ENCODE data around the gene OR6K6. TPM values are rescaled to one million over a fixed set of nuclear protein-coding genes. Genes with fewer than 3 reads are reported as not detected.

OR6K6 gene
- total and polyA plus RNA-seq, 2 experiments from 2014 or later = not detected

DNA sequence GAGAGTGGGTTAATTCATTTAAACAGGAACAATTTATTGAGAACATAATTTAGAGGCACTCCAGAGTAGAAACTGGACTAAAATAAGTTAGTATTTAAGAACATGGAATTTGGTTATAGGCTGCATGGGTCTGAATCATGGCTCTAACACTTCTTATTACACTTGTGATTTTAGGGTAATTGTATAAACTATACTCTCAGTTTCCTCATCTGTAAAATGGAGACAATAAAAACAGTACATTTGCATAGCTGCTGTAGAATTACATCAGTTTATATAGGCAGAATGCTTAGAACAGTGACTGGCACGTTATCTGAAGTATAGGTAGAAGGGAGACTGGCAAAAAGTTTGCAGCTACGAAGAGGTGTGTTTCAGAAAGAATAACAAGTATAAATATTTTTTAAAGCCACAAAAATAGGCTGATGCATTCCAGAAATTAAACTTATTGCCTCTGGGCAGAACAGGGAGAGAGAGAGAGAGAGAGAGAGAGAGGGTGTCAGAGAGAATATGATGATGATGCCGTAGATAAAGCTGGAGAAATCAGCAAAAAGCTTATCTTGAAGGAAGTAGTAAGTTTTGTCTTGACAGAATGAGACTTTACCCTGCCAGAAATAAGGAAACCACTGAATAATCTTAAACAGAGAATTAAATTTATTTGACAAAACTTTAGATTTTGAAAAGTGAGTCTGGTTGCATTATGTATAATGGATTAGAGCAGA, 25.9 kb upstream of the OR6K6 start:
- Histone ChIP-seq H3K27ac (no peak overlapping the region), H2AFZ (no peak overlapping the region), H3K9me2 (ENCODE audit: insufficient read depth) (no peaks in the 10 kb centered on the region), H3K36me3 (ENCODE audit: low read depth) (no peaks in the 10 kb centered on the region), H3K4me1 (ENCODE audit: insufficient read depth) (no peaks in the 10 kb centered on the region), H3K9me3 (ENCODE audit: low read depth) (no peaks in the 10 kb centered on the region), H3F3A (ENCODE audit: insufficient read depth) (no peaks in the 10 kb centered on the region), H3K79me2 (ENCODE audit: insufficient read depth) (no peaks in the 10 kb centered on the region), H3K27me3 (replicated peaks; ENCODE audit: insufficient read depth) (no peaks in the 10 kb centered on the region), H3K4me3 (no peak overlapping the region), H3K9ac (no peak overlapping the region), H3K4me2 (ENCODE audit: unreplicated experiment) (no peak overlapping the region), H4K20me1 (ENCODE audit: insufficient read depth) (no peaks in the 10 kb centered on the region)
- 8 to 21% methylated on average over 3 of the region's 3 CpGs for WGBS, 2 experiments (ENCODE audit: low coverage in 1 of 2, low lambda C conversion rate in 2 of 2, missing lambda C conversion rate in 2 of 2)
- in situ Hi-C loops (cut with MboI) = no loop called here
- TF ChIP-seq EZH2phosphoT487 (IDR thresholded peaks at IDR 0.05; ENCODE audit: insufficient read depth, low read depth) (no peak), EZH2 (IDR thresholded peaks at IDR 0.05; ENCODE audit: insufficient read depth, poor library complexity, severe bottlenecking) (no peak)
- no peak for DNase-seq

DNA sequence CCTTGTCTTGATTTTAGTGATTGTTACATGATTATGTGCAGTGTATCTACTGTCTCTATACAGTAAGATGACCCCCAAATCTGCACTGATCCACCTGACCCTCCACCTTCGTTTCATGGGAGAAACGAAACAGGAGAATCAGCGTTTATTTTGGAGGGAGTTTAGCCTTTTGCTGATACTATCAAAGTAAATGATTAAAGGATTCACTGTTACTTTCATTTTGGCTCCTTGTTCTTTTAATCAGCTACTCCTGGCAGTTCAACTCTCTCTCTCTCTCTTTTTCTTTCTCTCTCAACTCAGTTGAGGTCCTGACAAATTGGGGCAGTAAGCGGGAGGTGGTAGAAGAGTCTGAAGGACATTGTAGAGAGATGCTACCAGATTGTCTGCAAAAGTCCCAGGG, 24.1 kb upstream of the OR6K6 start:
- Histone ChIP-seq H3K4me3 (no peak overlapping the region), H4K20me1 (ENCODE audit: insufficient read depth) (no peaks in the 10 kb centered on the region), H3K27me3 (replicated peaks; ENCODE audit: insufficient read depth) (no peaks in the 10 kb centered on the region), H3K27ac (no peak overlapping the region), H3K9me2 (ENCODE audit: insufficient read depth) (no peaks in the 10 kb centered on the region), H3K79me2 (ENCODE audit: insufficient read depth) (no peaks in the 10 kb centered on the region), H3K9ac (no peak overlapping the region), H2AFZ (no peak overlapping the region), H3K4me2 (ENCODE audit: unreplicated experiment) (no peak overlapping the region), H3F3A (ENCODE audit: insufficient read depth) (no peaks in the 10 kb centered on the region), H3K4me1 (ENCODE audit: insufficient read depth) (no peaks in the 10 kb centered on the region), H3K9me3 (ENCODE audit: low read depth) (no peaks in the 10 kb centered on the region), H3K36me3 (ENCODE audit: low read depth) (no peaks in the 10 kb centered on the region)
- WGBS, 2 experiments (ENCODE audit: low coverage in 1 of 2, low lambda C conversion rate in 2 of 2, missing lambda C conversion rate in 2 of 2) = 36 to 42% methylated on average over 4 of the region's 4 CpGs
- no peak for TF ChIP-seq EZH2 (IDR thresholded peaks at IDR 0.05; ENCODE audit: insufficient read depth, poor library complexity, severe bottlenecking)
- no peak for TF ChIP-seq EZH2phosphoT487 (IDR thresholded peaks at IDR 0.05; ENCODE audit: insufficient read depth, low read depth)
- in situ Hi-C loops (cut with MboI) = no loop called here
- no peak for DNase-seq

DNA sequence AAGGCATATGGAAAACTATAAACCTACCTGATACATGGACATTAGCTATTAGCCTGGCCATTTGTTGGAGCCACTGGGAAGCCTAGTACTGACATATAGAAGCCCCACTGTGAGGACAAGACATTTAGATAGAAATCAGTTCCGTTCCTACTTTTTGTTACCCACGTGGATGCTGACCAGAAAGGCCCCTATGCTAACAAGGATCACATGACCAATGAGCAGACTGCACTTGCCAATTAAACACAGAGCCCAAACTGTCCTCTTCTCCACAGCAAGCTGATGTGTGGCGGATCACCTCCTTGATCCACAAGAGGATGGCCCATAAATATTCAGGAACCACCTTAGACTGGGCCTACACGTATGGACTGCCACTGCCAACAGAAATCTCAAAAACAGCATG, 22.8 kb upstream of the OR6K6 start:
- H3K9me3 ChIP-seq (ENCODE audit: low read depth) = no peaks in the 10 kb centered on the region
- no peak for DNase-seq
- TF ChIP-seq EZH2phosphoT487 (IDR thresholded peaks at IDR 0.05; ENCODE audit: insufficient read depth, low read depth) (no peak), EZH2 (IDR thresholded peaks at IDR 0.05; ENCODE audit: insufficient read depth, poor library complexity, severe bottlenecking) (no peak)
- WGBS, 2 experiments (ENCODE audit: low coverage in 1 of 2, low lambda C conversion rate in 2 of 2, missing lambda C conversion rate in 2 of 2) = 6 to 13% methylated on average over 4 of the region's 4 CpGs
- H3K9me2 ChIP-seq (ENCODE audit: insufficient read depth) = no peaks in the 10 kb centered on the region
- H3K9ac ChIP-seq = no peak overlapping the region
- no peak overlapping the region for H3K4me3 ChIP-seq
- H3K36me3 ChIP-seq (ENCODE audit: low read depth) = no peaks in the 10 kb centered on the region
- no peaks in the 10 kb centered on the region for H3K4me1 ChIP-seq (ENCODE audit: insufficient read depth)
- H3K27ac ChIP-seq = no peak overlapping the region
- no peaks in the 10 kb centered on the region for H3F3A ChIP-seq (ENCODE audit: insufficient read depth)
- H2AFZ ChIP-seq = no peak overlapping the region
- no peaks in the 10 kb centered on the region for H3K79me2 ChIP-seq (ENCODE audit: insufficient read depth)
- H4K20me1 ChIP-seq (ENCODE audit: insufficient read depth) = no peaks in the 10 kb centered on the region
- in situ Hi-C loops (cut with MboI) = no loop called here
- no peak overlapping the region for H3K4me2 ChIP-seq (ENCODE audit: unreplicated experiment)
- no peaks in the 10 kb centered on the region for H3K27me3 ChIP-seq (replicated peaks; ENCODE audit: insufficient read depth)

DNA sequence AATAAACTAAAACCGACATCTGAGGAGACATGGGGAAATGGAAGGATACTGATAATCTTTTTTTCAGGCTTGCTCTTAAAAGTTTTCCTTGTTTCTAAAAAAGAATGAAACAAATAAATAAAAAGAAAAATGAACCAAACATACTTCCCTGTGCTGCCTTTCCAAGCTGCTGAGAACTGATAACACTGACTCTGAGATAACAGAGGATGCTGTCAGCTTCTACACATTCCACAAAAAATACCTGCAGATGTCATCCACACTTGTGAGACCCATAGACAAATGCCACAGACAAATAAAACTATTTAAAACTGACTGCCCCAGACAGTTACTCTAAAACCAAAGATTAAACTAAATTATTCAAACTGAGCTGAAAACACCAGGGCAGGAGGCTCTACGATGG, 22.0 kb upstream of the OR6K6 start:
- DNase-seq = no peak
- no peaks in the 10 kb centered on the region for H3K27me3 ChIP-seq (replicated peaks; ENCODE audit: insufficient read depth)
- H3K9ac ChIP-seq = no peak overlapping the region
- in situ Hi-C loops (cut with MboI) = no loop called here
- H3K4me1 ChIP-seq (ENCODE audit: insufficient read depth) = no peaks in the 10 kb centered on the region
- no peak overlapping the region for H3K4me3 ChIP-seq
- H2AFZ ChIP-seq = no peak overlapping the region
- no peak overlapping the region for H3K4me2 ChIP-seq (ENCODE audit: unreplicated experiment)
- H3F3A ChIP-seq (ENCODE audit: insufficient read depth) = no peaks in the 10 kb centered on the region
- no peak overlapping the region for H3K27ac ChIP-seq
- H4K20me1 ChIP-seq (ENCODE audit: insufficient read depth) = no peaks in the 10 kb centered on the region
- H3K9me3 ChIP-seq (ENCODE audit: low read depth) = no peaks in the 10 kb centered on the region
- WGBS, 2 experiments (ENCODE audit: low coverage in 1 of 2, low lambda C conversion rate in 2 of 2, missing lambda C conversion rate in 2 of 2) = 7% methylated on average over 2 of the region's 2 CpGs
- no peaks in the 10 kb centered on the region for H3K9me2 ChIP-seq (ENCODE audit: insufficient read depth)
- H3K36me3 ChIP-seq (ENCODE audit: low read depth) = no peaks in the 10 kb centered on the region
- H3K79me2 ChIP-seq (ENCODE audit: insufficient read depth) = no peaks in the 10 kb centered on the region
- TF ChIP-seq EZH2 (IDR thresholded peaks at IDR 0.05; ENCODE audit: insufficient read depth, poor library complexity, severe bottlenecking) = no peak
- no peak for TF ChIP-seq EZH2phosphoT487 (IDR thresholded peaks at IDR 0.05; ENCODE audit: insufficient read depth, low read depth)

DNA sequence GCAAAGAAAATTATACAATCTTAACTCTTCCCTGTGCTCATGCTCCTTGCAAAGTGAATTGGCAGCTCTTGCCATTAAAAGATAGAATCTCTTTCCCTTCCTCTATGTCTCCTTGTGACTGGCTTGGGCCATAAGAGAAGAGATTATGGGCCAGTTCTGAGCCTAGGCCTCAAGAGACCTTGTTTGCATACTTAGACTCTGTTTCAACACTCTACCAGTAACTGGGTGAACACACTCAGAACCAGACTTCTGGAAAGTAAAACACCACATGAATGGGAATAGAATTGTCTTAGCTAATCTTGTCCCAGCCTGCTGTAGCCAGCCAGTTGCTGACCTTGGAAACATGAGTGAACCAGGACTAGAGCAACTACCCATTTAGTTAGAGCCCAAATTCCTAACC, 18.7 kb upstream of the OR6K6 start:
- H3K4me1 ChIP-seq (ENCODE audit: insufficient read depth) = no peaks in the 10 kb centered on the region
- no peaks in the 10 kb centered on the region; the same call in 1 of the 2 replicates for H3K27me3 ChIP-seq (replicated peaks; ENCODE audit: insufficient read depth)
- in situ Hi-C loops (cut with MboI) = no loop called here
- H2AFZ ChIP-seq = no peak overlapping the region
- no peaks in the 10 kb centered on the region for H4K20me1 ChIP-seq (ENCODE audit: insufficient read depth)
- H3K9me3 ChIP-seq (ENCODE audit: low read depth) = no peaks in the 10 kb centered on the region
- no peaks in the 10 kb centered on the region for H3K36me3 ChIP-seq (ENCODE audit: low read depth)
- no peak overlapping the region for H3K27ac ChIP-seq
- H3K9me2 ChIP-seq (ENCODE audit: insufficient read depth) = no peaks in the 10 kb centered on the region
- H3K9ac ChIP-seq = no peak overlapping the region
- no peak for DNase-seq
- no peak overlapping the region for H3K4me2 ChIP-seq (ENCODE audit: unreplicated experiment)
- TF ChIP-seq EZH2phosphoT487 (IDR thresholded peaks at IDR 0.05; ENCODE audit: insufficient read depth, low read depth) (no peak), EZH2 (IDR thresholded peaks at IDR 0.05; ENCODE audit: insufficient read depth, poor library complexity, severe bottlenecking) (no peak)
- H3K79me2 ChIP-seq (ENCODE audit: insufficient read depth) = no peaks in the 10 kb centered on the region
- no peaks in the 10 kb centered on the region for H3F3A ChIP-seq (ENCODE audit: insufficient read depth)
- no peak overlapping the region for H3K4me3 ChIP-seq
